DMS53 treated with DMSO at 0.1 percent for 48 hours (cell line): ENCODE measurements around the gene NOS3.

Source experiments
- DNase-seq: peaks from one replicate; lab custom pipeline; 2025; ENCODE audit not compliant: unreplicated experiment; lab: John Stamatoyannopoulos, UW

The NOS3 gene

GRCh38 chr7:150990416-150991186 lies at the start of gene NOS3:
Gene NOS3 (plus strand): TSS chr7:150991017. CDS start chr7:150993804, 2,787 bp downstream.
- peak; percentile 92 for DNase-seq

DNA sequence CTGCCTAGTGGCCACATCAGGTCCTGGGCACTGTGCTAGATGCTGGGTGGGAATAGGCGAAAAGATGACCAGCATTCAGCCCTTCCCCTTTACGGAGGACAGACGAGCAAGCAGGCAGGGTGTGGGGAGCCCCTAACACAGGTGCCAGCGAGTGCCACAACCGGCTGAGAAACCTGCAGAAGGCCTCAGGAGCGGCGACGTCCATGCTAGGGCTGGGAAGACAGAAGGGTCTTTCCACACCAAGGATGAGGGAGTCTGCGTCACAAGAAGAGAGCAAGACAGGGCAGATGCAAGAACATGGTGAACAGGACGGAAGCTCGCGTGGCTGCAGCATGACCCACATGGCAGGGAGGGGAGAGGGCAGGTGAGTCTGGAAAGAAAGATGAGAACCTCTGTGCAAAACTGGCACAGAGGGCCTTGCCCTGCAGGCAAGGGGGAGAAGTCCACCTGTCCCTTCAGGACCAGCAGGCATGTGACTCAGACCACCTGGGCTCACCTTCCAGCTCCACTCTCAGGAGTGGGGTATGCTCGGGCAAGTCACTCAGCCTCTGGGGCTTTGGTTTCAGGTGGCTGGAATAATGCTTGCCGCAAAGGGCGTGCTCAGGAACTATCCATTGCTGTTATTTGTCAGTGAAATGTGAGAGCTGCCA lies 49.3 kb upstream of the NOS3 start:
- no peak for DNase-seq

DNA sequence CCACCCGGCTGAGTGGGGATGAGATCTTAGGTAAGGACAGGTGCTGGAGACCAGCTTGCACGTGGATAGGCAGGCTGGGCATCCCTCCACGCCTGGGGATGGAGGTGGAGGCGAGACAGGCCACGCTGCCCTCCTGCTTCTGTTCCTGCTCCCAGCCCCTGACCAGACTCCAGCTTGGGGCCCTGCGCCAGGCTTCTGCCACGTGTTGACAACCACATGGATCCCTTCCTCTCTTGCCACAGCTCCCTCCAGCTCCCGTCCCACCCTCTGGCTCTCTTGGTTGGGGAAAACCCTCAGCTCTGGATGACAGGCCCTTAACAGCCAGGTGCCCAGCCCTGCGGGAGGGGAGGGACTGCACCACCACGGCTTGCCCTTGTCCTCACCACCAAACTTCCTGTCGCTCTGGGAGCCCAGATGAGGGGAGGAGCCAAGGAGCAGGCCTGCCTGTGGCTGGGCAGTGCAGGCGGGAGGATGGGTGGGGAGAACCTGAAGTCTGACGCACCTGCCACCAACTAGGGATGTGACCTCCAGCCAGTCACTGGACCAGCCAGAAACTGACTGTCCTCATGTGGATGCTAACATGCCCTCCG lies 48.7 kb upstream of the NOS3 start:
- DNase-seq, result peak; percentile 91

DNA sequence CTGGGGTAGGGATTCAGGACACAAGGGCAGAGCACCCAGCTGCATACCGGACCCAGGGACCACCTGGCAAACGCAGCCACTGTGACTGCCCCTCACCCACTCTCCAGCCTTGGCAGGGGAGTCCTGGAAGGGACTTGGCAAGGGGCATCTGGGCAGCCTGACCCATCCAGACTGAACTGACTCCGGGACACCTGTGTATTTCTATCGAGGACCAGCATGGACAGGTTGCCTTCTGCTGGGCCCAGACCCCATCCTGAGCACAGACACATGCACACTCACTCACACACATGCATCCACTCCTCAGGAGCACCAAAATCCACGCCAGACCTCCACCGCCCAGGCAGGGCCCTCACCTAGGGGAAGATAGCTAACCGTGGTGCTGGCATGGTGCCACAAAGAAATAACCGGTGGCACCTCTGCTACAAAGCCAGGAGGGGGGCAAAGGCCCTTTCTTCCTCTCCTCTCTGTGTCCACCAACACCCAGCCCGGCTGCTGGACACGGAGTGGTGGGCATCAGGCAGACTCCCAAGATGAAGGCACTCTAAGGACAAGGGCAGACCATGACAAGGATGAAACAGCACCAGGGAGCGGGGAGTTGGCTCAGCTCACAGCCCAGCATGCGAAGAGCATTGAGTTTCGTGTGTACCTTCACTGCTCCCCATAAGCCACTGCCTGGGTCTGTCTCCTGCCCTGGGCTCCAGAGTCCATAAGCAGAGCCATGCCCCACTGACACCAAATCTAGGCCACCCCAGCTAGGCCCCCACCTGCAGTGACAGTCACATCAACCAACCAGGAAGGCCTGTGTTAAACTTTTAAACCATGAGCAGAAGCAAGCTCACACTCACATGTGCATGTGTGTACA lies 48.0 kb upstream of the NOS3 start:
- DNase-seq, result no peak

GRCh38 chr7:150943453-150943814 lies 47.4 kb upstream of the NOS3 start:
- no peak for DNase-seq

- DNase-seq, result no peak
Measured at GRCh38 chr7:150944066-150945042, 46.5 kb upstream of the NOS3 start.

DNA sequence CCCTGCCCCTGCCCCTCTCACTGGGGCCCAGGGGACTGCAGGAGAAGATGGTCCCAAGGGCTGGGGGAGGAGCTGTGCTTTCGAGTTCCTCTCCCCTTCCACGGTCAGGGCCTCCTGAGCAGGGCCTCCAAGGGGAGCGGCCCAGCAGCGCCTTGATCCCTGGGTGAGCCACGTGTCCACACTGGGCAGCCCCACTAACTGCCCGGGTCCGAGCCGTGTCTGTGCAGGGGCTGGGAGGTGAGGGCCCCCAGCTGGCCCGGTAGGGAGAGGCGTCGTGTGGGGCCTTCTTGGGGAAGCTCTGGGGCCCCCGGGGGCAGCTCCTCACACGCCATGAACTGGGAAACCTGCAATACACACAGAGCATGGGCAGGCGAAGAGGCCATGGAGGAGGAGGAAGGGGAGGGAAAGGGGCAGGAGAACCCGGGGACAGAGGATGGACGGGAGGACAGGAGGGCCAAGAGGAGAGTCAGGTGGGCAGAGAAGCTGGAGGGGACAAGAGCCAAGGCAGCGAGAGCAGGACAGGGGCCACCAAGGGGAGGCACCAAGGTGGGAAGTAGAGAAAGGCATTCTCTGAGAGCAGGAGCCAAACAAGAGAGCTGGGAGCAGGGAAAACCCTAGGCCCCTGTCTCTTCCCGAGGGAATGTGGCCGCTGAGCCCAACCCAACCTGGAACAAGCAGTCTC lies 45.5 kb upstream of the NOS3 start:
- no peak for DNase-seq

DNA sequence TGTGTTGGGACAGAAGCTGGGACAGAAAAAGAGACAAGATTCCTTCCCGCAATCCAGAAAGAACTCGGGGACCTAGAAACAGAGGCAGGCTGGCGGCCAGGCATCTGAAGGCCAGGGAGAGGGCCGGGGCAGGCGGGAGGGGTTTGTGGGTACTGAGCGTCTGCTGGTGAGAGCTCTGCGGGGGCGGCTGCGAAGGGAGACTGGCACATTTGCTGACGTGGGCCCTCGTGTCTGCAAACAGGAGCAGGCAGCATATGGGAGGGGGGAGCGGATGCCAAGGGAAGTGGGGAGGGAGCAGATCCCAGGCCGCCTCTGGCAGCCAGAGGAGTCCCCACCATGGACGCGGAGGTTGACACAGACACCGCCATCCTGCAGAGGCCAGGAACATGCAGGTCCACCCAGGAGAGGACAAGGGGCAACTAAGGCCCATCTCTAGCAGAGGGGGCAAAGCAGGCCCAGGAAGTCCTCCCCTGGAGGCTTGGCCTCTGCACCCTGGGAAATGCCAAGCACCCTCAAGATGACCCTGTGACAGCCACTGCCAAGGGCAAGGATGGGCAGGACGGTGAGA lies 44.9 kb upstream of the NOS3 start:
- DNase-seq, result no peak

GRCh38 chr7:150946421-150947240 lies 44.2 kb upstream of the NOS3 start:
- DNase-seq, result no peak

DNA sequence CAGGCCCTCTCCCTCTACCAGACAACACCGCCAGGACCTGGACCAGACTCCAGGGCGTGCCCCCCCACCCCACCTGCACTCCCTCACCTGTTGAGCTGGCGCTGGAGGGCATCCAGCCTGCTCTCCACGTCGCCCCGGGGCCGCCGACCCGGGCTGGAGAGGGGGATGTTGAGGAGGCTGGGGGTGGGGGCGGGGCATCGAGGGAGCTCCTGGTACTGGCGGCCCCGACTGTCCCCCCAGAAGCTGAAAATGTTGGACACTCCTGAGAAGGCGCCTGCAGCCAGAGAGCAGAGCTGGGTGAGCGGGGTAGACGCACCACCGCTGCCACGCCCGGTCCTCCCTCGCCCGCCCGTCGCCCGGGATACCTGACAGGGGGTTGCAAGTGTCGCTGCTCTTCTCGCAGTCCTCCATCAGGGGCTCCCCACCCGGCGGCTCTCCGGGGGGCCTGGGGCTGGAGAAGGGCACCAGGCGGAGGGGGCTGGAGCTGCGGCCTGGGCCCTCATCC lies 43.5 kb upstream of the NOS3 start:
- DNase-seq, result no peak

DNA sequence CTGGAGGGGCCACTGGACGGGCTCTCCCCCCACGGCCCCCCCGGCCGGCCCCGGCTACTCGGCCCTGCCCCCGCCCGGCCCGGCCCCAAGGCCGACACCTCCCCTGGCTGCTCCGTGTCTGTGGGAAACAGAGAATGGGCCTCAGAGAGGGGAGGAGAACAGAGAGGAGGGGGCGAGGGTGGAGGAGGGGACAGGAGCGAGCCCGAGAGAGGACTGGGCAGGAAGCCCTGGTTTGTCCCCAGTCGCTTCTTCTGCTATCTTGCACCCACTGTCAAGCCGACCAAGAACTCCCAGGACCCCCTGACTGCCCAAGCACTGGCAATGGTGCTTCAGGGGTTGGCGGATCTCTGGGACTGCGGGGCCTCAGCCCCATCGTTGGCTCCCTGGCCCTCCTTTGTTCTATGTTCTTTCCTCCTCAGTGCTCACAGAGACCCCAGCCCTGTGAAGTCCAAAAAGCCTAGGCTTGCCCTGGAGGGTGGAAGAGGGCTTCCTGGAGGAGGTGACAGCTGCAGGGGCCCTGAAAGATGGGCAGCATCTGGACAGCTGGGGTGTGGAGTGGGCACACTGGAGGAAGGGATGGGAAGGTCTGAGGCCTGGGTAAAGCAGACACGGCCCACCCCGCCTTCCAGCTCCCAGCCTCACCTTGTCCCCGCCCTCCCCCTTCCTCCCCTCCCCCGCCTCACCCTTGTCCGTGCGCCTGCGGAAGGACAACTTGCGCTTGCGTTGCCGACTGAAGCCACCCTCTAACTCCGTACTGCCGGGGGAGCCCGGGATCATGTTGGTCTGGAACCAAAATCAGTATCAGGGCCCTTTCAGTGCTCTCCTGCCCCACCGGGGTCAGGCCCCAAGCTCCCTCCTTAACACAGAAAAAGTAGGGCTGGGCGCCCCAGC lies 42.8 kb upstream of the NOS3 start:
- no peak for DNase-seq

- DNase-seq, result no peak
Measured at GRCh38 chr7:150948791-150949251, 42.0 kb upstream of the NOS3 start.

GRCh38 chr7:150949564-150949963 lies 41.3 kb upstream of the NOS3 start:
- no peak for DNase-seq

GRCh38 chr7:150949971-150950491 lies 40.8 kb upstream of the NOS3 start:
- no peak for DNase-seq

DNA sequence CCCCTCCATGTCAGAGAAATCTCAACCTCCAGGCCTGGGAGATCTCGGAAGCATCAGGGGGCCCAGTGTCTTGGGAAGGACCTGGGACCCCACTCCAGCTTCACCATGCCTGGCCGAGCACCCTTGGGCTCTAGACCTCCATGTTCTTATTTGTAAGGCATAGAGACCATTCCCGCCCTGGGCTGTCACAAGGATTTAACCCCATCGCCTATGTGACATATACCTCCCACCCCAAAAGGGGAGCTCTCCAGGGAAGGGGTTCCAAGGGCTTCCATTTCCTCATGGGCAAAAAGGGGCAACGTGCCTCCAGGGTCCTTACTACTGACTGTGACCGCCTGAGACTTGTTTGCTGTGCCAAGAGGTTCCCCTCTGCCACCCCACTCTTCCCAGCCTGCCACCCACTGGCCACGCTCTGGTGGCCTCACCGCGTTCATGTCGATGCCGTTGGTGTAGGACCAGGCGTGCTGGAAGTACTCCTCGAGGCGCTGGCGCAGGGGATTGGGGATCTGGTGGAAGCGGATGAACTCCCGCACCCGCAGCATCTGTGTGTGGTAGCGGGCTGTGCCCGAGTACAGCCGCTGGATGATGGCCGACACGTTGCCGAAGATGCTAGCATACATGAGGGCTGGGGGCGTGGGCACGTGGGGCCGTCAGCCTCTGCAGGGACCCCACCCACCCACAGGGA lies 40.2 kb upstream of the NOS3 start:
- DNase-seq, result no peak

DNA sequence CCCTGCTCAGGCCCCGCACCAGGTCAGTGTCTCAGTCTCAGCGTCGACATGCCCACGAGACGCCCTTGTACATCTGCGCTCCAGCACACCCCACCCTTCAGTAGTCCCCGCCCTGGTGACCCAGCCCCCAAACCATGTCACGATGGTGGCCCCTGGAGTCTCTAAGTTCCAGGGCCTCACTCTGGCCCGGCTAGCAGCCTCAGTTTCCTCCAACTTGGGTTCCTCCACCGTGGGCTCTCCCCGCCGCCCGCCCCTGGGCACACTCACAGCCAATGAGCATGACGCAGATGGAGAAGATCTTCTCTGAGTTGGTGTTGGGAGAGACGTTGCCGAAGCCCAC lies 39.7 kb upstream of the NOS3 start:
- DNase-seq, result no peak
